HUES48 (cell line): ENCODE results near the gene CBL.
"Not testable (repeated sequence)": the region's sequence is repeated elsewhere in the genome, so short reads cannot be mapped to it uniquely, and the experiment has no call there.

ENCODE experiments used
- H3K27ac ChIP-seq: one replicate; pipeline ENCODE4 v1.7.0; 2013; ENCODE audit warnings: low read depth, low read length, inconsistent platforms
- H3K27me3 ChIP-seq: 2 replicates; pipeline ENCODE4 v1.6.1; 2013; ENCODE audit warnings: mild to moderate bottlenecking, low read length; ENCODE audit not compliant: control insufficient read depth, insufficient read depth
- H3K36me3 ChIP-seq: 2 replicates; pipeline ENCODE4 v1.6.1; 2013; ENCODE audit warnings: low read length; ENCODE audit not compliant: control insufficient read depth, insufficient read depth
- H3K4me1 ChIP-seq: 2 replicates; pipeline ENCODE4 v1.6.1; 2013; ENCODE audit warnings: mild to moderate bottlenecking, low read length; ENCODE audit not compliant: control insufficient read depth, insufficient read depth
- H3K4me3 ChIP-seq: 2 replicates; pipeline ENCODE4 v1.5.1; 2013; ENCODE audit warnings: mild to moderate bottlenecking, low read depth, low read length
- H3K9ac ChIP-seq: 2 replicates; pipeline ENCODE4 v1.6.1; 2013; ENCODE audit warnings: mild to moderate bottlenecking, low read depth, low read length, moderate library complexity
- H3K9me3 ChIP-seq: 2 replicates; pipeline ENCODE4 v1.6.1; 2013; ENCODE audit warnings: low read length; ENCODE audit not compliant: control insufficient read depth, insufficient read depth

The CBL gene

DNA sequence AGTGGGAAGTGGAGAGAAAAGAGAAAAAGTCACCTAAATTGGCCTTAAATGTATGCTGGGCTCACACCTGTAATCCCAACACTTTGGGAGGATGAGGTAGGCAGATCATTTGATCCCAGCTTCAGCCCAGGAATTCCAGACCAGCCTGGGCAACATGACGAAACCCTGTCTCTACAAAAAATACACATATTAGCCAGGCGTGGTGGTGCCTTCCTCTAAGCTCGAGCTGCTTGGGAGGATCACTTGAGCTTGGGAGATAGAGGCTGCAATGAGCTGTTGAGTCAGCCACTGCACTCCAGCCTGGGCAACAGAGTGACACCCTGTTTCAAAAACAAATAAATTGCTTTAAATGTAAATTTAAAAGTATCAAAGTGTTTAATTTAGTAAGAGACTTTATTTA, 3.9 kb downstream of the CBL start:
- Histone ChIP-seq H3K27ac (peak overlapping the region; percentile 14), H3K9me3 (no peaks in the 10 kb centered on the region), H3K9ac (no peak overlapping the region), H3K36me3 (no peaks in the 10 kb centered on the region), H3K4me3 (no peak overlapping the region), H3K27me3 (no peaks in the 10 kb centered on the region), H3K4me1 (peaks cover 28% of the 10 kb centered on the region)

- Histone ChIP-seq H3K4me1 (no peaks in the 10 kb centered on the region), H3K9me3 (no peaks in the 10 kb centered on the region), H3K36me3 (no peaks in the 10 kb centered on the region), H3K27me3 (no peaks in the 10 kb centered on the region), H3K9ac (no peak overlapping the region), H3K4me3 (no peak overlapping the region), H3K27ac (no peak overlapping the region)
These were observed 12.2 kb downstream of the CBL start for GRCh38 chr11:119218141-119218878.

DNA sequence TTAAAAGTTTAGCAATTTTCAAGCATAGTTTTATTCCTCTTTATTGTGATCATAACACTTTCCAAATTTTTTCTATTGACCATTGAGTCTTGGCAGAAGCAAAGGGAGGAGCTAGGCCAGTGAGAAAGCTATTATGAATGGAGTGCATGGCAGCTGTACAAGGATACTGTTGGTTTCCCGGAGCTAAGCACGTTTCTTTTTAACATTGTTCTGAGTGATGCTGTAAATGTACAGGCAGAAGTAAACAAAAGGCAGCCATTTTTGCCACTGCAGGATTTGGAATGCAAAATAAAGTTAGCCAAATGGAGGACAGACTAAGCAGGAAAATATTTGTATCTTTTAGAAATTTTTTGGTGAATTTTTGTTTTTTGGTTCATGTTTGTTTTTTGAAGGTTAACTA, 16.2 kb downstream of the CBL start:
- Histone ChIP-seq H3K4me1 (no peaks in the 10 kb centered on the region), H3K27me3 (no peaks in the 10 kb centered on the region), H3K9ac (no peak overlapping the region), H3K9me3 (no peaks in the 10 kb centered on the region), H3K27ac (no peak overlapping the region), H3K36me3 (no peaks in the 10 kb centered on the region), H3K4me3 (no peak overlapping the region)

GRCh38 chr11:119222891-119223290, 16.8 kb downstream of the CBL start:
- no peaks in the 10 kb centered on the region for H3K27me3 ChIP-seq
- H3K4me1 ChIP-seq = no peaks in the 10 kb centered on the region
- no peak overlapping the region for H3K27ac ChIP-seq
- no peak overlapping the region for H3K4me3 ChIP-seq
- H3K9ac ChIP-seq = no peak overlapping the region
- no peaks in the 10 kb centered on the region for H3K36me3 ChIP-seq
- no peaks in the 10 kb centered on the region for H3K9me3 ChIP-seq

DNA sequence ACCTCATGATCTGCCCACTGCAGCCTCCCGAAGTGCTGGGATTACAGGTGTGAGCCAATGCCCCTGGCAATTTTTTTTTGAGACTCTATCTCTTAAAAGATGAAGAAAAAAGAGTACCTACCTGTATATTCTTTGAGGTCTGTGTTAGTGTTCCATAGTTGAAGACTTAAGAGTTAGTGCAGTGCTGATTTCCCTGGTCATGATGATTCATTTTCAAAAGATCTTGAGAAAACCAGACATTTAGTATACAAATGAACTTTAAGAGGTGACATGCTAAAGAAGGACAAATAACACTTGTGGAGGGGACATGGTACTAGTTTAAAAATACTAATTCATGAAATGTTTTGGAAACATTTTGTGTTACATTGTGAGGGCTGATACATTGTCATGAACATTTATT, 17.7 kb downstream of the CBL start:
- Histone ChIP-seq H3K36me3 (no peaks in the 10 kb centered on the region), H3K27me3 (no peaks in the 10 kb centered on the region), H3K4me1 (no peaks in the 10 kb centered on the region), H3K27ac (no peak overlapping the region), H3K9me3 (no peaks in the 10 kb centered on the region), H3K9ac (no peak overlapping the region), H3K4me3 (no peak overlapping the region)

DNA sequence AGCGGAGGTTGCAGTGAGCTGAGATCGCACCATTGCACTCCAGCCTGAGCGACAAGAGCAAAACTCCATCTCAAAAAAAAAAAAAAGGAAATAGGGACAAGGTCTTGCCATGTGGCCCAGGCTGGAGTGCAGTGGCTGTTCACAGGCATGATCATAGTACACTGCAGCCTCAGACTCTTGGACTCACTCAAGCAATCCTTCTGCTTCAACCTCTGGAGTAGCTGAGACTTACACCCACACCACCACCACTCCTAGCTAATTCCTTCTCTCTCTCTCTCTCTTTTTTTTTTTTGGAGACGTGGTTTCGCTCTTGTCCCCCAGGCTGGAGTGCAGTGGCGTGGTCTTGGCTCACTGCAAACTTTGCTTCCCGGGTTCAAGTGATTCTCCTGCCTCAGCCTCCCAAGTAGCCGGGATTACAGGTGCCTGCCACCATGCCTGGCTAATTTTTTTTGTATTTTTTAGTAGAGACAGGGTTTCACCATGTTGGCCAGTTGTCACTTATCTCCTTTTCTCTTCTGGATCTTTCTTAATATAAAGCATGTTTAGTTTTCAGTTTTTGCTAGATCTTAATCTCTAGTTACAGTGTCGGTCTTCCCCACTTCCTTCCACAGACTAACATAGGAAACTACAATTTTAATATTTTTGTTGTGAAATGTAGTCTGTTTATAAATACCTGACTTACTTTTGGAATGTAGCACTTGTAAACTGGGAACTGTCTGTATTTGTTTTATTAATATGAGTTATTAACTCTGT, 22.6 kb downstream of the CBL start:
- not testable (repeated sequence) for H3K9ac ChIP-seq, H3K9me3 ChIP-seq, H3K4me3 ChIP-seq, H3K4me1 ChIP-seq, H3K27me3 ChIP-seq, H3K27ac ChIP-seq
- H3K36me3 ChIP-seq = peaks cover 17% of the 10 kb centered on the region

DNA sequence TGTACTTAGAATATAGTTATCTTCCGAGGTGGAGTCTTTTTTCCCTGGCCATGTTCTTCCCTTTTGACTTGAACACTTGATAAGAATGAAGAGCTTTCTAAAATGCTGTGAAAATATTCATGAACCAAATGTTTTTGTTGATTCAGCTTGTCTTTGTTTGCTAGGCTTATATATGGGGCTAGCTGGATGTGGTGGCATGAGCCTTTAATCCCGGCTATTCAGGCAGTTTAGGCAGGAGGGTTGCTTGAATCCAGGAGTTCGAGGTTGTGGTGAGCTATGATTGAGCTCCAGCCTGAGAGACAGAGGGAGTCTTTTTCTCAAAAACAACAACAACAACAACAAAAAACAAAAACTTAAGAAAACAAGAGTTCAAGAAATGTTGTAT, 23.1 kb downstream of the CBL start:
- Histone ChIP-seq H3K9me3 (no peaks in the 10 kb centered on the region), H3K27ac (no peak overlapping the region), H3K4me3 (no peak overlapping the region), H3K36me3 (peaks cover 21% of the 10 kb centered on the region), H3K9ac (no peak overlapping the region), H3K27me3 (no peaks in the 10 kb centered on the region), H3K4me1 (no peaks in the 10 kb centered on the region; the same call in 1 of the 2 replicates)

DNA sequence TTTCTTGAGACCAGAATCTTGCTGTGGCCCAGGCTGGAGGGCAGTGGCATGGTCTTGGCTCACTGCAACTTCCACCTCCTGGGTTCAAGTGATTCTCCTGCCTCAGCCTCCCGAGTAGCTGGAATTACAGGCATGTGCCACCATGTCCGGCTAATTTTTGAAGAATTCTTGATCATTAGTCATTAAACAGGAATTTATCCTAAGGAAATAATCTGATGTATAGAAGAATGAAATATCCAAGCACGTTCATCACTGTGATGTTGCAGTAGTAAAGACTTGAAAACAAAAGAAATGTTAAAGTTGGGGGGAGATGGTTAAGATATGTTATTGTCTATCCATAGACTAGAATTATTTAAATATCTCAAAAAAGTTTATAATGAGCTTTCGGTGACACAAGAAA, 23.6 kb downstream of the CBL start:
- no peaks in the 10 kb centered on the region for H3K9me3 ChIP-seq
- H3K27me3 ChIP-seq = no peaks in the 10 kb centered on the region
- H3K4me1 ChIP-seq = no peaks in the 10 kb centered on the region; the same call in 1 of the 2 replicates
- no peak overlapping the region for H3K27ac ChIP-seq
- H3K36me3 ChIP-seq = peaks cover 25% of the 10 kb centered on the region
- H3K9ac ChIP-seq = no peak overlapping the region
- no peak overlapping the region for H3K4me3 ChIP-seq

GRCh38 chr11:119236490-119236889, 30.4 kb downstream of the CBL start:
- Histone ChIP-seq H3K4me3 (no peak overlapping the region), H3K27ac (no peak overlapping the region), H3K4me1 (no peaks in the 10 kb centered on the region), H3K9me3 (no peaks in the 10 kb centered on the region), H3K27me3 (no peaks in the 10 kb centered on the region), H3K36me3 (peaks cover 27% of the 10 kb centered on the region), H3K9ac (no peak overlapping the region)

DNA sequence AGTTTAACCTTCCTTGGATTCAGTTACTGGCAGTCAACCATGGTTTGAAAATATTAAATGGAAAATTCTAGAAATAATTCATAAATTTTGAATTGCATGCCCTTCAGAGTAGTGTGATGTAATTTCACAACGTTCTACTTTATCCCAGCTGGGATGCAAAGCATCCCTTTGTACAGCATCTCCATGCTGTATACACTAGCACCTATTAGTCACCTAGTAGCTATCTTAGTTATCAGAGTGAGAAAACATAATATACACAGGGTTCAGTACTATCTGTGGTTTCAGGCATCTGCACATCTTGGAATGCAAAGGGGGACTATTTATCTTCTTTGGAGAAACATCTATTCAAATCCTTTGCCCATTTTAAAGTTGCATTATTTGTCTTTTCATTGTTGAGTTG, 30.8 kb downstream of the CBL start:
- Histone ChIP-seq H3K4me3 (no peak overlapping the region), H3K27ac (no peak overlapping the region)

GRCh38 chr11:119237515-119237914, 31.4 kb downstream of the CBL start:
- Histone ChIP-seq H3K27me3 (no peaks in the 10 kb centered on the region), H3K9me3 (no peaks in the 10 kb centered on the region), H3K36me3 (peaks cover 21% of the 10 kb centered on the region), H3K4me1 (no peaks in the 10 kb centered on the region), H3K27ac (no peak overlapping the region), H3K9ac (no peak overlapping the region), H3K4me3 (no peak overlapping the region)

More for the DNA sequence above, 30.8 kb downstream of the CBL start:
- H3K4me1 ChIP-seq = no peaks in the 10 kb centered on the region
- no peaks in the 10 kb centered on the region for H3K27me3 ChIP-seq
- H3K9ac ChIP-seq = no peak overlapping the region
- no peaks in the 10 kb centered on the region for H3K9me3 ChIP-seq
- peaks cover 27% of the 10 kb centered on the region for H3K36me3 ChIP-seq
